ENCODE data around the gene ERFL.

The ERFL gene

DNA sequence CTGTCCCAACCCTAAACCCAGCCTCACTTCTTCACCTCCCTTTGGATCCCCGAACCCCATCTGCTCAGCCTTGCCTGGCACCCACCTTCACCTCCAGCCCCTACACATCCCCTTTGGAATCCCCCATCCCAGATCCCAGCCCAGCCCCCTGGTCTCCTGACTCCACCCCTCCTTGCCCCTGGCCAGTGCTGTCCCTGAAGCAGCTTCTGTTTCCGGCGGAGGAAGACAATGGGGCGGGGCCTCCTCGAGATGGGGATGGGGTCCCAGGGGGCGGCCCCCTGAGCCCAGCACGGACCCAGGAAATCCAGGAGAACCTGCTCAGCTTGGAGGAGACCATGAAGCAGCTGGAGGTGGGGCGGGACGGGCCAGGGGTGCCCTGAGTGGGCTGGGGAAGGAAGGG, 22.0 kb downstream of the ERFL start:
- Histone ChIP-seq H3K9me3 (ENCODE audit: severe bottlenecking) (no peaks in the 10 kb centered on the region), H3K36me3 (ENCODE audit: low read depth) (peaks cover 57% of the 10 kb centered on the region), H3K4me1 (ENCODE audit: insufficient read depth, poor library complexity, severe bottlenecking) (no peaks in the 10 kb centered on the region), H3K4me3 (ENCODE audit: severe bottlenecking) (no peak overlapping the region), H3K27me3 (ENCODE audit: insufficient read depth, poor library complexity, severe bottlenecking) (peaks cover 9% of the 10 kb centered on the region), H3K27ac (ENCODE audit: poor library complexity, severe bottlenecking) (no peak overlapping the region)
- DNase-seq (ENCODE audit: low spot score) (peak; percentile 55), ATAC-seq (ENCODE audit: low read depth) (no peak)
- no peak for TF ChIP-seq CTCF (IDR thresholded peaks at IDR 0.05; ENCODE audit: poor library complexity, severe bottlenecking)

DNA sequence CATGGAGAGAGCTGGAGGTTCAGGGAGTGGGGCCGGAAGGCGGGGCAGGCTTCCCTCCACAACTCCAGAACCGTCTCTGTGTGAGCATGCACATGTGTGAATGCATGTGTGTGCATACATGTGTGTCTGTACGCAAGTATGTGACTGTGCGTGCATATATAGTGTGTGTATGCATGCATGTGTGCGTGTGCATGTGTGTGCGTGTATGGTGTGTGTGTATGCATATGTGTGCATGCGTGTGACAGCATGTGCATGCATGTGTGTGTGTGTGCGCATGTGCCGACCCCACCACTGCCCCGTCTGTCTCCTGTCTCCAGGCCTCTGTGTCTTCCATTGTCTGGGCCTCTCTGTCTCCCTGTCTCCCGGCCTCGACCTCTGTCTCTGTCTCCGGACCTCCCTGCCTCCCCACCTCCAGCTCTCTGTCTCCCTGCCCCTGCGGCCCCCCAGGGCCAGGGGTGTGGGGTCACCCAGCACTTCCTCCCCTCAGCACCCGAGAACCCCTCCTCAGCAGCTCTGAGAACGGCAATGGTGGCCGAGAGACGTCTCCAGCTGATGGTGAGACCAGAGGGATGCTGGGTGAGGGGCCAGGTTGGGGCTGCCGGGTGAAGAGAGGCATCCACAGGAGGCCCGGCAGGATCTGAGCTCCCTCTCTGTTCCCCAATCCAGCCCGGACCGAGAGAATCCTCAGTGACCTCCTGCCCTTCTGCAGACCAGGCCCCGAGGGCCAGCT, 22.8 kb downstream of the ERFL start:
- no peaks in the 10 kb centered on the region for H3K4me1 ChIP-seq (ENCODE audit: insufficient read depth, poor library complexity, severe bottlenecking)
- H3K4me3 ChIP-seq (ENCODE audit: severe bottlenecking) = no peak overlapping the region
- H3K9me3 ChIP-seq (ENCODE audit: severe bottlenecking) = no peaks in the 10 kb centered on the region
- peaks cover under 1% of the 10 kb centered on the region for H3K27me3 ChIP-seq (ENCODE audit: insufficient read depth, poor library complexity, severe bottlenecking)
- H3K36me3 ChIP-seq (ENCODE audit: low read depth) = peaks cover 63% of the 10 kb centered on the region
- H3K27ac ChIP-seq (ENCODE audit: poor library complexity, severe bottlenecking) = no peak overlapping the region
- TF ChIP-seq CTCF (IDR thresholded peaks at IDR 0.05; ENCODE audit: poor library complexity, severe bottlenecking) = no peak
- no peak for ATAC-seq (ENCODE audit: low read depth)
- DNase-seq (ENCODE audit: low spot score) = no peak

- no peak overlapping the region for H3K27ac ChIP-seq (ENCODE audit: poor library complexity, severe bottlenecking)
- H3K9me3 ChIP-seq (ENCODE audit: severe bottlenecking) = no peaks in the 10 kb centered on the region
- no peaks in the 10 kb centered on the region for H3K27me3 ChIP-seq (ENCODE audit: insufficient read depth, poor library complexity, severe bottlenecking)
- ATAC-seq (ENCODE audit: low read depth) (peak; percentile 72), DNase-seq (ENCODE audit: low spot score) (no peak)
- H3K4me3 ChIP-seq (ENCODE audit: severe bottlenecking) = no peak overlapping the region
- no peak for TF ChIP-seq CTCF (IDR thresholded peaks at IDR 0.05; ENCODE audit: poor library complexity, severe bottlenecking)
- no peaks in the 10 kb centered on the region for H3K4me1 ChIP-seq (ENCODE audit: insufficient read depth, poor library complexity, severe bottlenecking)
- H3K36me3 ChIP-seq (ENCODE audit: low read depth) = peaks cover 74% of the 10 kb centered on the region
Measured at GRCh38 chr19:41904118-41904870, 24.0 kb downstream of the ERFL start.

DNA sequence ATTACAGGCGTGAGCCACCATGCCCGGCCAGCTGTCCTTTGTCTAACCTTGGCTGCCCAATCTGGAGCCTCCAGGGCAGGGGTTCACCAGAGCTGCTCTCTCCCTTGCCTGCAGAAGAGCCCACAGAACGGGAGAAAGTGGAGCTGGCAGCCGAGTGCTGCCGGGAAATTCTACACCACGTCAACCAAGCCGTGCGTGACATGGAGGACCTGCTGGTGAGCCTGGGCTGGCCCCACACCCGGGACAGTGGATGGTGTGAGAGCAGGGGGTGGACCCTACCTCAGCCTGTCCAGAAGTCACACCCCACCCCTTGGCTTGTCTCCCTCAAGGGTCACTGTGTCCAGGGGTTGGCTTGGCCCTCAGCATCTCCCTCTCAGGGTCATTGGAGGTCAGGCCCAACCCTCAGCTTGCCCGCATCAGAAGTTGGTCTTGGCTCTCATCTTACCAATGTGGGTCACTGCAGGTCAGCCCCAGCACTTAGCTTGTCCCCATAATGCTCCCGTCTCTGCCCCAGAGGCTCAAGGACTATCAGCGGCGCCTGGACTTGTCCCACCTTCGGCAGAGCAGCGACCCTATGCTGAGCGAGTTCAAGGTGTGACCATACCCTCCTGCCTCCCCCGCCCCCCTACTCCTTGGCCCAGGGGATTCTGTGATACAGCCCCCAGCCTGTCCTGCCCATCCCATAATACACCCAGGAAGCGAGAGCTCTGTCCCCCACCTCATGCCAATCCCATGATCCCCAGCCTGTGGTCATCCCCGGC, 24.9 kb downstream of the ERFL start:
- no peak overlapping the region for H3K4me3 ChIP-seq (ENCODE audit: severe bottlenecking)
- H3K4me1 ChIP-seq (ENCODE audit: insufficient read depth, poor library complexity, severe bottlenecking) = no peaks in the 10 kb centered on the region
- TF ChIP-seq CTCF (IDR thresholded peaks at IDR 0.05; ENCODE audit: poor library complexity, severe bottlenecking) = no peak
- H3K36me3 ChIP-seq (ENCODE audit: low read depth) = peaks cover 83% of the 10 kb centered on the region
- H3K27ac ChIP-seq (ENCODE audit: poor library complexity, severe bottlenecking) = no peak overlapping the region
- ATAC-seq (ENCODE audit: low read depth) (no peak), DNase-seq (ENCODE audit: low spot score) (no peak)
- H3K9me3 ChIP-seq (ENCODE audit: severe bottlenecking) = no peaks in the 10 kb centered on the region
- no peaks in the 10 kb centered on the region for H3K27me3 ChIP-seq (ENCODE audit: insufficient read depth, poor library complexity, severe bottlenecking)

Data from RWPE2 (cell line).